ENCODE results near the gene ZDHHC14.

DNA sequence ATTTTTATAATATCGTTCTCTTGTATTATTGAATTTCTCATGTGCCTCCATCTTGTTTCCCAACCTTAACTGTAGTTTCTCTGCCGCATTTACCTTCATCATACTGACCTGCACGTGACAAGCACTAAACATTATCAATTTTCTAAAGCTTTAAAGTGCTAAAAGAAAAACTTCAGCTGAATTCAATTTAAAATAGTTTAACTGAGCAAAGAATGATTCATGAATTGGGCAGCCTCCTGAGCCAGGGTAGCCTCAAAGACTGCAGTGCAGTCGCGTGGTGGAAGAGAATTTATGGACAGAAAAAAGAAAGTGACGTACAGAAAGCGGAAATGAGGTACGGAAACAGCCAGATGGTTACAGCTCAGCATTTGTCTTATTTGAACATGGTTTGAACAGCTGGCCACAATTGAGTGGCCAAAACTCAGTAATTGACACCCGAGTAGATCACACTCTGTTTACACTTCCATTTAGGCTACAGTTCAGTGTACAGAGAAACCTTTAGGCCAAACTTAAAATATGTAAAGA is 4.2 kb upstream of the ZDHHC14 start:
- TF ChIP-seq, protein P1, sequence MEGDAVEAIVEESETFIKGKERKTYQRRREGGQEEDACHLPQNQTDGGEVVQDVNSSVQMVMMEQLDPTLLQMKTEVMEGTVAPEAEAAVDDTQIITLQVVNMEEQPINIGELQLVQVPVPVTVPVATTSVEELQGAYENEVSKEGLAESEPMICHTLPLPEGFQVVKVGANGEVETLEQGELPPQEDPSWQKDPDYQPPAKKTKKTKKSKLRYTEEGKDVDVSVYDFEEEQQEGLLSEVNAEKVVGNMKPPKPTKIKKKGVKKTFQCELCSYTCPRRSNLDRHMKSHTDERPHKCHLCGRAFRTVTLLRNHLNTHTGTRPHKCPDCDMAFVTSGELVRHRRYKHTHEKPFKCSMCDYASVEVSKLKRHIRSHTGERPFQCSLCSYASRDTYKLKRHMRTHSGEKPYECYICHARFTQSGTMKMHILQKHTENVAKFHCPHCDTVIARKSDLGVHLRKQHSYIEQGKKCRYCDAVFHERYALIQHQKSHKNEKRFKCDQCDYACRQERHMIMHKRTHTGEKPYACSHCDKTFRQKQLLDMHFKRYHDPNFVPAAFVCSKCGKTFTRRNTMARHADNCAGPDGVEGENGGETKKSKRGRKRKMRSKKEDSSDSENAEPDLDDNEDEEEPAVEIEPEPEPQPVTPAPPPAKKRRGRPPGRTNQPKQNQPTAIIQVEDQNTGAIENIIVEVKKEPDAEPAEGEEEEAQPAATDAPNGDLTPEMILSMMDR (IDR thresholded peaks at IDR 0.05): no peak
- no peak for TF ChIP-seq ZFX (IDR thresholded peaks at IDR 0.05; ENCODE audit: borderline replicate concordance)

All from 22Rv1 (cell line).